Measurements from ENCODE around the gene MACO1. TPM values are rescaled to one million over a fixed set of nuclear protein-coding genes. Genes with fewer than 3 reads are reported as not detected.

The MACO1 gene
- total and polyA plus RNA-seq, 2 experiments from 2014 or later = 12.4 to 16.8 TPM

- H3K36me3 ChIP-seq (ENCODE audit: low read depth) = no peaks in the 10 kb centered on the region
- no peak overlapping the region for H3K4me2 ChIP-seq (ENCODE audit: unreplicated experiment)
- 74 to 81% methylated on average over 10 to 11 of the region's 11 CpGs for WGBS, 2 experiments (ENCODE audit: low coverage in 1 of 2, low lambda C conversion rate in 2 of 2, missing lambda C conversion rate in 2 of 2)
- H3K9me2 ChIP-seq (ENCODE audit: insufficient read depth) = no peaks in the 10 kb centered on the region
- no peak overlapping the region for H3K27ac ChIP-seq
- in situ Hi-C loops (cut with MboI) = no loop called here
- H4K20me1 ChIP-seq (ENCODE audit: insufficient read depth) = no peaks in the 10 kb centered on the region
- no peaks in the 10 kb centered on the region for H3K4me1 ChIP-seq (ENCODE audit: insufficient read depth)
- no peaks in the 10 kb centered on the region for H3K79me2 ChIP-seq (ENCODE audit: insufficient read depth)
- H3F3A ChIP-seq (ENCODE audit: insufficient read depth) = no peaks in the 10 kb centered on the region
- no peak for DNase-seq
- no peaks in the 10 kb centered on the region for H3K9me3 ChIP-seq (ENCODE audit: low read depth)
- H2AFZ ChIP-seq = no peak overlapping the region
- TF ChIP-seq EZH2phosphoT487 (IDR thresholded peaks at IDR 0.05; ENCODE audit: insufficient read depth, low read depth) = no peak
- no peak for TF ChIP-seq EZH2 (IDR thresholded peaks at IDR 0.05; ENCODE audit: insufficient read depth, poor library complexity, severe bottlenecking)
- H3K4me3 ChIP-seq = no peak overlapping the region
- H3K9ac ChIP-seq = no peak overlapping the region
- no peaks in the 10 kb centered on the region for H3K27me3 ChIP-seq (replicated peaks; ENCODE audit: insufficient read depth)
Measured at GRCh38 chr1:25531082-25531461, 100.4 kb downstream of the MACO1 start.

GRCh38 chr1:25532970-25533369 lies 102.3 kb downstream of the MACO1 start:
- Histone ChIP-seq H4K20me1 (ENCODE audit: insufficient read depth) (no peaks in the 10 kb centered on the region), H3K27ac (no peak overlapping the region), H3K4me2 (ENCODE audit: unreplicated experiment) (no peak overlapping the region), H3F3A (ENCODE audit: insufficient read depth) (no peaks in the 10 kb centered on the region), H3K79me2 (ENCODE audit: insufficient read depth) (no peaks in the 10 kb centered on the region), H3K9ac (no peak overlapping the region), H3K27me3 (replicated peaks; ENCODE audit: insufficient read depth) (no peaks in the 10 kb centered on the region), H2AFZ (no peak overlapping the region), H3K9me3 (ENCODE audit: low read depth) (no peaks in the 10 kb centered on the region), H3K9me2 (ENCODE audit: insufficient read depth) (no peaks in the 10 kb centered on the region), H3K4me1 (ENCODE audit: insufficient read depth) (no peaks in the 10 kb centered on the region), H3K4me3 (no peak overlapping the region), H3K36me3 (ENCODE audit: low read depth) (no peaks in the 10 kb centered on the region)
- 93 to 94% methylated on average over 3 of the region's 3 CpGs for WGBS, 2 experiments (ENCODE audit: low coverage in 1 of 2, low lambda C conversion rate in 2 of 2, missing lambda C conversion rate in 2 of 2)
- no peak for TF ChIP-seq EZH2 (IDR thresholded peaks at IDR 0.05; ENCODE audit: insufficient read depth, poor library complexity, severe bottlenecking)
- TF ChIP-seq EZH2phosphoT487 (IDR thresholded peaks at IDR 0.05; ENCODE audit: insufficient read depth, low read depth) = no peak
- DNase-seq = no peak
- in situ Hi-C loops (cut with MboI) = no loop called here

GRCh38 chr1:25533775-25534409 lies 103.2 kb downstream of the MACO1 start:
- DNase-seq = no peak
- Histone ChIP-seq H3K4me1 (ENCODE audit: insufficient read depth) (no peaks in the 10 kb centered on the region), H3K36me3 (ENCODE audit: low read depth) (no peaks in the 10 kb centered on the region), H2AFZ (no peak overlapping the region), H3K9ac (no peak overlapping the region), H3K27ac (no peak overlapping the region), H4K20me1 (ENCODE audit: insufficient read depth) (no peaks in the 10 kb centered on the region), H3K4me2 (ENCODE audit: unreplicated experiment) (no peak overlapping the region), H3K9me3 (ENCODE audit: low read depth) (no peaks in the 10 kb centered on the region), H3K4me3 (no peak overlapping the region), H3K9me2 (ENCODE audit: insufficient read depth) (no peaks in the 10 kb centered on the region), H3K27me3 (replicated peaks; ENCODE audit: insufficient read depth) (no peaks in the 10 kb centered on the region), H3K79me2 (ENCODE audit: insufficient read depth) (no peaks in the 10 kb centered on the region), H3F3A (ENCODE audit: insufficient read depth) (no peaks in the 10 kb centered on the region)
- in situ Hi-C loops (cut with MboI) = no loop called here
- TF ChIP-seq EZH2phosphoT487 (IDR thresholded peaks at IDR 0.05; ENCODE audit: insufficient read depth, low read depth) (no peak), EZH2 (IDR thresholded peaks at IDR 0.05; ENCODE audit: insufficient read depth, poor library complexity, severe bottlenecking) (no peak)
- 70 to 73% methylated on average over 9 of the region's 9 CpGs for WGBS, 2 experiments (ENCODE audit: low coverage in 1 of 2, low lambda C conversion rate in 2 of 2, missing lambda C conversion rate in 2 of 2)

GRCh38 chr1:25534410-25534788 lies 103.7 kb downstream of the MACO1 start:
- H2AFZ ChIP-seq = no peak overlapping the region
- 69 to 78% methylated on average over 4 of the region's 4 CpGs for WGBS, 2 experiments (ENCODE audit: low coverage in 1 of 2, low lambda C conversion rate in 2 of 2, missing lambda C conversion rate in 2 of 2)
- no peak overlapping the region for H3K4me2 ChIP-seq (ENCODE audit: unreplicated experiment)
- H3K4me3 ChIP-seq = no peak overlapping the region
- no peak for TF ChIP-seq EZH2phosphoT487 (IDR thresholded peaks at IDR 0.05; ENCODE audit: insufficient read depth, low read depth)
- TF ChIP-seq EZH2 (IDR thresholded peaks at IDR 0.05; ENCODE audit: insufficient read depth, poor library complexity, severe bottlenecking) = no peak
- DNase-seq = no peak
- H3K9ac ChIP-seq = no peak overlapping the region
- H3K9me2 ChIP-seq (ENCODE audit: insufficient read depth) = no peaks in the 10 kb centered on the region
- no peaks in the 10 kb centered on the region for H3F3A ChIP-seq (ENCODE audit: insufficient read depth)
- no peaks in the 10 kb centered on the region for H3K9me3 ChIP-seq (ENCODE audit: low read depth)
- in situ Hi-C loops (cut with MboI) = no loop called here
- H3K27me3 ChIP-seq (replicated peaks; ENCODE audit: insufficient read depth) = no peaks in the 10 kb centered on the region
- H4K20me1 ChIP-seq (ENCODE audit: insufficient read depth) = no peaks in the 10 kb centered on the region
- H3K27ac ChIP-seq = no peak overlapping the region
- H3K36me3 ChIP-seq (ENCODE audit: low read depth) = no peaks in the 10 kb centered on the region
- no peaks in the 10 kb centered on the region for H3K4me1 ChIP-seq (ENCODE audit: insufficient read depth)
- no peaks in the 10 kb centered on the region for H3K79me2 ChIP-seq (ENCODE audit: insufficient read depth)

- Histone ChIP-seq H3K9me3 (ENCODE audit: low read depth) (no peaks in the 10 kb centered on the region), H3F3A (ENCODE audit: insufficient read depth) (no peaks in the 10 kb centered on the region), H3K9ac (no peak overlapping the region), H3K79me2 (ENCODE audit: insufficient read depth) (no peaks in the 10 kb centered on the region), H3K9me2 (ENCODE audit: insufficient read depth) (no peaks in the 10 kb centered on the region), H3K27ac (no peak overlapping the region), H2AFZ (no peak overlapping the region), H3K4me1 (ENCODE audit: insufficient read depth) (no peaks in the 10 kb centered on the region), H3K4me2 (ENCODE audit: unreplicated experiment) (no peak overlapping the region), H3K36me3 (ENCODE audit: low read depth) (no peaks in the 10 kb centered on the region), H3K27me3 (replicated peaks; ENCODE audit: insufficient read depth) (no peaks in the 10 kb centered on the region), H3K4me3 (no peak overlapping the region), H4K20me1 (ENCODE audit: insufficient read depth) (no peaks in the 10 kb centered on the region)
- in situ Hi-C loops (cut with MboI) = no loop called here
- TF ChIP-seq EZH2 (IDR thresholded peaks at IDR 0.05; ENCODE audit: insufficient read depth, poor library complexity, severe bottlenecking) (no peak), EZH2phosphoT487 (IDR thresholded peaks at IDR 0.05; ENCODE audit: insufficient read depth, low read depth) (no peak)
- no peak for DNase-seq
- 79 to 93% methylated on average over 3 of the region's 3 CpGs for WGBS, 2 experiments (ENCODE audit: low coverage in 1 of 2, low lambda C conversion rate in 2 of 2, missing lambda C conversion rate in 2 of 2)
Measured at GRCh38 chr1:25536124-25536523, 105.4 kb downstream of the MACO1 start.

Data from GM23248 (cell line).